WTC11 (cell line): ENCODE measurements around the gene SRCIN1. TPM values are rescaled to one million over a fixed set of nuclear protein-coding genes. Genes with fewer than 3 reads are reported as not detected.
A peak's percentile ranks its signal among the peaks of the same experiment; 100 is the strongest.

Experiments used
- ATAC-seq: fragments of 200-7000 bp; cut with Tn5 transposase; 2 replicates; pipeline ENCODE4 v1.10.0; 2021; ENCODE audit warnings: mild to moderate bottlenecking, moderate library complexity
- CTCF ChIA-PET: fragments of 300-600 bp; sonication (Branson Sonifier 250); formaldehyde crosslinking; loops from one replicate; lab custom pipeline; 2021; ENCODE audit warnings: antibody characterized with exemption; lab: Charles Lee
- POLR2A ChIA-PET: fragments of 350-600 bp; sonication (Branson Sonifier 250); formaldehyde crosslinking; loops from one replicate; lab custom pipeline; 2021; ENCODE audit warnings: antibody characterized with exemption; lab: Charles Lee
- DNase-seq: peaks from one replicate; pipeline ENCODE4 v3.0.0; 2021; ENCODE audit warnings: low spot score
- H3K27ac Mint-ChIP-seq: 2 replicates; pipeline ENCODE4 v1.8.0; 2021; ENCODE audit warnings: mixed read lengths
- H3K27me3 Mint-ChIP-seq: 2 replicates; pipeline ENCODE4 v1.8.0; 2021; ENCODE audit warnings: low read depth, mild to moderate bottlenecking, moderate library complexity, mixed read lengths
- H3K36me3 Mint-ChIP-seq: 2 replicates; pipeline ENCODE4 v1.8.0; 2021; ENCODE audit warnings: mixed read lengths
- H3K4me1 Mint-ChIP-seq: 2 replicates; pipeline ENCODE4 v1.8.0; 2022; ENCODE audit warnings: mixed read lengths
- H3K4me3 Mint-ChIP-seq: 2 replicates; pipeline ENCODE4 v1.8.0; 2021; ENCODE audit warnings: mild to moderate bottlenecking, moderate library complexity, mixed read lengths
- H3K9me3 Mint-ChIP-seq: 2 replicates; pipeline ENCODE4 v1.8.0; 2021; ENCODE audit warnings: mixed read lengths
- EMX1 ChIP-seq: fragments of 250-450 bp; sonication (Bioruptor Pico); IDR thresholded peaks from 2 replicates; pipeline ENCODE4 v1.8.0; 2021; ENCODE audit warnings: mild to moderate bottlenecking
- FOXJ3 ChIP-seq: sonication (generic); formaldehyde crosslinking; IDR thresholded peaks from 2 replicates; pipeline ENCODE4 v1.9.0; 2021; ENCODE audit warnings: missing genetic modification reagents, mild to moderate bottlenecking, borderline replicate concordance
- FOXP1 ChIP-seq: sonication (generic); formaldehyde crosslinking; IDR thresholded peaks from 2 replicates; pipeline ENCODE4 v1.8.0; 2022; ENCODE audit warnings: missing genetic modification reagents, mild to moderate bottlenecking, moderate library complexity, borderline replicate concordance
- GTF2I ChIP-seq: fragments of 250-450 bp; sonication (Bioruptor Pico); conservative IDR thresholded peaks from 2 replicates; pipeline ENCODE4 v1.4.0; 2021; ENCODE audit warnings: mild to moderate bottlenecking
- MXD4 ChIP-seq: fragments of 250-450 bp; sonication (Bioruptor Pico); IDR thresholded peaks from 2 replicates; pipeline ENCODE4 v1.8.0; 2021; ENCODE audit warnings: mild to moderate bottlenecking, moderate library complexity, borderline replicate concordance
- ZBTB21 ChIP-seq: sonication (generic); formaldehyde crosslinking; IDR thresholded peaks from 2 replicates; pipeline ENCODE4 v1.8.1; 2023; ENCODE audit warnings: mild to moderate bottlenecking, missing genetic modification reagents, borderline replicate concordance
- ZNF263 ChIP-seq: sonication (generic); formaldehyde crosslinking; IDR thresholded peaks from 2 replicates; pipeline ENCODE4 v1.8.1; 2022; ENCODE audit warnings: low read depth, mild to moderate bottlenecking, moderate library complexity, missing genetic modification reagents
- ZNF423 ChIP-seq: fragments of 250-450 bp; sonication (Bioruptor Pico); IDR thresholded peaks from 2 replicates; pipeline ENCODE4 v2.1.2; 2022; ENCODE audit warnings: mild to moderate bottlenecking, moderate library complexity
- total RNA-seq: library from RNA; stranded (reverse); gene quantifications from 3 replicates; pipeline ENCODE4 v1.2.3, GENCODE V29; 2021
- TF ChIP-seq, protein P1 (sequence below): fragments of 250-450 bp; sonication (Bioruptor Pico); IDR thresholded peaks from 2 replicates; pipeline ENCODE4 v1.9.0; 2021; ENCODE audit warnings: moderate library complexity, mild to moderate bottlenecking, inconsistent platforms, borderline replicate concordance
- TF ChIP-seq, protein P2 (sequence below): sonication (generic); formaldehyde crosslinking; IDR thresholded peaks from 2 replicates; pipeline ENCODE4 v1.8.0; 2023; ENCODE audit warnings: mild to moderate bottlenecking, missing genetic modification reagents
- TF ChIP-seq, protein P3 (sequence below): fragments of 250-450 bp; sonication (Bioruptor Pico); conservative IDR thresholded peaks from 2 replicates; pipeline ENCODE4 v1.9.0; 2021; ENCODE audit warnings: mild to moderate bottlenecking
- TF ChIP-seq, protein P4 (sequence below): sonication (generic); formaldehyde crosslinking; IDR thresholded peaks from 2 replicates; pipeline ENCODE4 v1.8.1; 2022; ENCODE audit warnings: low read depth, missing genetic modification reagents, borderline replicate concordance
- TF ChIP-seq, protein P5 (sequence below): sonication (generic); formaldehyde crosslinking; IDR thresholded peaks from 2 replicates; pipeline ENCODE4 v1.8.1; 2022; ENCODE audit warnings: mild to moderate bottlenecking, missing genetic modification reagents, moderate library complexity, borderline replicate concordance
- TF ChIP-seq, protein P6 (sequence below): sonication (generic); formaldehyde crosslinking; IDR thresholded peaks from 2 replicates; pipeline ENCODE4 v1.8.1; 2023; ENCODE audit warnings: mild to moderate bottlenecking, missing genetic modification reagents
- TF ChIP-seq, protein P7 (sequence below): sonication (generic); formaldehyde crosslinking; conservative IDR thresholded peaks from 2 replicates; pipeline ENCODE4 v1.8.1; 2022; ENCODE audit warnings: mild to moderate bottlenecking, missing genetic modification reagents
- TF ChIP-seq, protein P8 (sequence below): fragments of 250-450 bp; sonication (Bioruptor Pico); IDR thresholded peaks from 2 replicates; pipeline ENCODE4 v1.9.0; 2021; ENCODE audit warnings: mild to moderate bottlenecking

Gene SRCIN1
- total RNA-seq, 1 experiment from 2014 or later, result 17.3 TPM

DNA sequence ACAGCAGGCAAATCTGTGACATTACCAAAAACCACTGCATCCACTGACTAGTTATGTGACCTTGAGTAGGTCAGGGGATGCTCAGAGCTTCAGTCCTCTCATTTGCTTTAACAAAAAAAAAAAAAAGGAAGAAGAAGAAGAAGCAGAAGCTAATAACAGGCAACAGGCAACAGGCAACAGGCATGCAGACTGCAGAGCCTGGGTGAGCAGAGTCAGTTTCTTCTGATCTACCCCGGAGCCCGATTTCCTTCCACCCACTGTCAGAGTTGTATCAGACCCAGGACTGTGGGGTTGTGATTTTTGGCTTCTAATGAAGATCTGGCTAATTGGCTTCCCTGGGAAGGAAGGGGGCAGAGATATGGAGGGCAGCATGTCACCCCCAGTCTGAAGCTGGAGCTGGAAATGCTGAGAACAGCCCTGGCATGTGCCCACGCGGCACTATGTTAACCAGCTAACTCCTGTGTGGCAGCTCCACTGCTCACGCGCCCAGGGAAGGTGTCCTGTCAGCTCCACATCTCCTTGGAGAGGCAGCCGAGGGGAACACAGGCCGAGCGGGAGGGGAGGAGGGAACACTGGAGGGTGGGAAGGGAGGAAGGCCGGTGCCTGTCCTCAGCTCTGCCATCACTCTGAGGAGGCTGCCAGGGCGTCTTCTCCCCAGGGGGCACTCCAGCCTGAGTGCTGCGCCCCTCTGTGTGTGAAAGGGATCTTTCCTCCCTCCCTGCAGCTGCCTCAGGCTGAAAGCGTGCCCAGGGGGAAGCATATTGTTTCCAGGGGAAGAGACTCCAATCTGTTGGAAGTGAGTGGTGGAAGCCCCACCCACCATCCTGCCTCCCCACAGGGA is 17.6 kb downstream of the SRCIN1 start:
- H3K4me3 Mint-ChIP-seq, result no peak overlapping the region
- peaks cover 15% of the 10 kb centered on the region for H3K27me3 Mint-ChIP-seq
- no peak for DNase-seq
- H3K4me1 Mint-ChIP-seq, result peaks cover 65% of the 10 kb centered on the region
- ChIA-PET POLR2A (interaction anchor here (0.9 to 1.0 kb wide), 3 partner anchors 11 to 30 kb away, joined by 3 to 4 read pairs (median 3); no protein-coding TSS in a partner anchor), CTCF (interaction anchor here (0.6 to 27.2 kb wide), 13 partner anchors 8 to 164 kb away, joined by 3 to 727 read pairs (median 3); partner anchors contain the start of genes ARHGAP23, EPOP and SRCIN1)
- no peaks in the 10 kb centered on the region for H3K36me3 Mint-ChIP-seq
- H3K27ac Mint-ChIP-seq, result 0 out of 2 replicates have a peak overlapping the region, but pooled peaks have one; percentile 49
- H3K9me3 Mint-ChIP-seq, result no peaks in the 10 kb centered on the region
- TF ChIP-seq, protein P1, sequence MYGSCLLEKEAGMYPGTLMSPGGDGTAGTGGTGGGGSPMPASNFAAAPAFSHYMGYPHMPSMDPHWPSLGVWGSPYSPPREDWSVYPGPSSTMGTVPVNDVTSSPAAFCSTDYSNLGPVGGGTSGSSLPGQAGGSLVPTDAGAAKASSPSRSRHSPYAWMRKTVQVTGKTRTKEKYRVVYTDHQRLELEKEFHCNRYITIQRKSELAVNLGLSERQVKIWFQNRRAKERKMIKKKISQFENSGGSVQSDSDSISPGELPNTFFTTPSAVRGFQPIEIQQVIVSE (CRISPR knock-in tag), result no peak
- TF ChIP-seq MXD4, result no peak
- TF ChIP-seq, protein P2, sequence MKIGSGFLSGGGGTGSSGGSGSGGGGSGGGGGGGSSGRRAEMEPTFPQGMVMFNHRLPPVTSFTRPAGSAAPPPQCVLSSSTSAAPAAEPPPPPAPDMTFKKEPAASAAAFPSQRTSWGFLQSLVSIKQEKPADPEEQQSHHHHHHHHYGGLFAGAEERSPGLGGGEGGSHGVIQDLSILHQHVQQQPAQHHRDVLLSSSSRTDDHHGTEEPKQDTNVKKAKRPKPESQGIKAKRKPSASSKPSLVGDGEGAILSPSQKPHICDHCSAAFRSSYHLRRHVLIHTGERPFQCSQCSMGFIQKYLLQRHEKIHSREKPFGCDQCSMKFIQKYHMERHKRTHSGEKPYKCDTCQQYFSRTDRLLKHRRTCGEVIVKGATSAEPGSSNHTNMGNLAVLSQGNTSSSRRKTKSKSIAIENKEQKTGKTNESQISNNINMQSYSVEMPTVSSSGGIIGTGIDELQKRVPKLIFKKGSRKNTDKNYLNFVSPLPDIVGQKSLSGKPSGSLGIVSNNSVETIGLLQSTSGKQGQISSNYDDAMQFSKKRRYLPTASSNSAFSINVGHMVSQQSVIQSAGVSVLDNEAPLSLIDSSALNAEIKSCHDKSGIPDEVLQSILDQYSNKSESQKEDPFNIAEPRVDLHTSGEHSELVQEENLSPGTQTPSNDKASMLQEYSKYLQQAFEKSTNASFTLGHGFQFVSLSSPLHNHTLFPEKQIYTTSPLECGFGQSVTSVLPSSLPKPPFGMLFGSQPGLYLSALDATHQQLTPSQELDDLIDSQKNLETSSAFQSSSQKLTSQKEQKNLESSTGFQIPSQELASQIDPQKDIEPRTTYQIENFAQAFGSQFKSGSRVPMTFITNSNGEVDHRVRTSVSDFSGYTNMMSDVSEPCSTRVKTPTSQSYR, result no peak
- TF ChIP-seq, protein P3, sequence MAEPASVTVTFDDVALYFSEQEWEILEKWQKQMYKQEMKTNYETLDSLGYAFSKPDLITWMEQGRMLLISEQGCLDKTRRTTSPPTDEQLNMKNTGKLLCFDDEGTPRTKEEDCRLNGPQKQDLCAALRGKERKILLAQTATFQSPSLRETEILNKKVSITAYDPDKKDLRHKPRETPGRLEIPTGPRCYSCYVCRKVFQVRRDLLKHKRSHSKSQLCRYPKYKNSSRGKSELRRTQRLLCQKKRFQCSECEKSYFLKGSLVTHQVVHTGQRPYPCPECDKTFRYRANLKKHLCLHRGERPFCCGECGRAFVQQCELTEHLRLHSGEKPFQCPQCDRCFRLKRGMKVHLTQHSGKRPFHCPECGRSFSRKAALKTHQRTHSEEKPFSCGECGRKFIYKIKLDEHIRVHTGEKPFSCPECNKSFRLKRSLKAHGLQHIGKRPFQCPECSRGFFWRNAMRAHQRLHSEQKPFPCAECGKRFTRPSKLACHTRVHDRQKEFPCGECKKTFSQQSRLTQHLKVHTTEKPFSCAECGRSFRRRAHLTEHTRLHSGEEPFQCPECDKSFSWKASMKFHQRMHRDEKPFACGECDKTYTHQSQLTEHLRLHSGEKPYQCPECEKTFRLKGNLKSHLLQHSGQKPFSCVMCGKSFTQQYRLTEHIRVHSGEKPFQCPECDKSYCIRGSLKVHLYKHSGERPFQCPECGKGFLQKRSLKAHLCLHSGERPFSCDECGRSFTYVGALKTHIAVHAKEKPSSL (CRISPR knock-in tag), result no peak
- TF ChIP-seq ZBTB21 (CRISPR knock-in tag), result no peak
- 0 out of 2 replicates have a peak, but pooled peaks have one; percentile 19 for TF ChIP-seq ZNF423 (CRISPR knock-in tag)
- TF ChIP-seq FOXP1, result no peak
- TF ChIP-seq, protein P4, sequence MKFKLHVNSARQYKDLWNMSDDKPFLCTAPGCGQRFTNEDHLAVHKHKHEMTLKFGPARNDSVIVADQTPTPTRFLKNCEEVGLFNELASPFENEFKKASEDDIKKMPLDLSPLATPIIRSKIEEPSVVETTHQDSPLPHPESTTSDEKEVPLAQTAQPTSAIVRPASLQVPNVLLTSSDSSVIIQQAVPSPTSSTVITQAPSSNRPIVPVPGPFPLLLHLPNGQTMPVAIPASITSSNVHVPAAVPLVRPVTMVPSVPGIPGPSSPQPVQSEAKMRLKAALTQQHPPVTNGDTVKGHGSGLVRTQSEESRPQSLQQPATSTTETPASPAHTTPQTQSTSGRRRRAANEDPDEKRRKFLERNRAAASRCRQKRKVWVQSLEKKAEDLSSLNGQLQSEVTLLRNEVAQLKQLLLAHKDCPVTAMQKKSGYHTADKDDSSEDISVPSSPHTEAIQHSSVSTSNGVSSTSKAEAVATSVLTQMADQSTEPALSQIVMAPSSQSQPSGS, result no peak
- 0 out of 2 replicates have a peak, but pooled peaks have one; percentile 18 for TF ChIP-seq ZNF263 (CRISPR knock-in tag)
- TF ChIP-seq GTF2I, result no peak
- TF ChIP-seq, protein P5, sequence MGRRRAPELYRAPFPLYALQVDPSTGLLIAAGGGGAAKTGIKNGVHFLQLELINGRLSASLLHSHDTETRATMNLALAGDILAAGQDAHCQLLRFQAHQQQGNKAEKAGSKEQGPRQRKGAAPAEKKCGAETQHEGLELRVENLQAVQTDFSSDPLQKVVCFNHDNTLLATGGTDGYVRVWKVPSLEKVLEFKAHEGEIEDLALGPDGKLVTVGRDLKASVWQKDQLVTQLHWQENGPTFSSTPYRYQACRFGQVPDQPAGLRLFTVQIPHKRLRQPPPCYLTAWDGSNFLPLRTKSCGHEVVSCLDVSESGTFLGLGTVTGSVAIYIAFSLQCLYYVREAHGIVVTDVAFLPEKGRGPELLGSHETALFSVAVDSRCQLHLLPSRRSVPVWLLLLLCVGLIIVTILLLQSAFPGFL (CRISPR knock-in tag), result no peak
- TF ChIP-seq, protein P6, sequence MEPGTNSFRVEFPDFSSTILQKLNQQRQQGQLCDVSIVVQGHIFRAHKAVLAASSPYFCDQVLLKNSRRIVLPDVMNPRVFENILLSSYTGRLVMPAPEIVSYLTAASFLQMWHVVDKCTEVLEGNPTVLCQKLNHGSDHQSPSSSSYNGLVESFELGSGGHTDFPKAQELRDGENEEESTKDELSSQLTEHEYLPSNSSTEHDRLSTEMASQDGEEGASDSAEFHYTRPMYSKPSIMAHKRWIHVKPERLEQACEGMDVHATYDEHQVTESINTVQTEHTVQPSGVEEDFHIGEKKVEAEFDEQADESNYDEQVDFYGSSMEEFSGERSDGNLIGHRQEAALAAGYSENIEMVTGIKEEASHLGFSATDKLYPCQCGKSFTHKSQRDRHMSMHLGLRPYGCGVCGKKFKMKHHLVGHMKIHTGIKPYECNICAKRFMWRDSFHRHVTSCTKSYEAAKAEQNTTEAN (CRISPR knock-in tag), result no peak
- TF ChIP-seq FOXJ3 (CRISPR knock-in tag), result no peak
- TF ChIP-seq, protein P7, sequence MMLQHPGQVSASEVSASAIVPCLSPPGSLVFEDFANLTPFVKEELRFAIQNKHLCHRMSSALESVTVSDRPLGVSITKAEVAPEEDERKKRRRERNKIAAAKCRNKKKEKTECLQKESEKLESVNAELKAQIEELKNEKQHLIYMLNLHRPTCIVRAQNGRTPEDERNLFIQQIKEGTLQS, result no peak
- TF ChIP-seq, protein P8, sequence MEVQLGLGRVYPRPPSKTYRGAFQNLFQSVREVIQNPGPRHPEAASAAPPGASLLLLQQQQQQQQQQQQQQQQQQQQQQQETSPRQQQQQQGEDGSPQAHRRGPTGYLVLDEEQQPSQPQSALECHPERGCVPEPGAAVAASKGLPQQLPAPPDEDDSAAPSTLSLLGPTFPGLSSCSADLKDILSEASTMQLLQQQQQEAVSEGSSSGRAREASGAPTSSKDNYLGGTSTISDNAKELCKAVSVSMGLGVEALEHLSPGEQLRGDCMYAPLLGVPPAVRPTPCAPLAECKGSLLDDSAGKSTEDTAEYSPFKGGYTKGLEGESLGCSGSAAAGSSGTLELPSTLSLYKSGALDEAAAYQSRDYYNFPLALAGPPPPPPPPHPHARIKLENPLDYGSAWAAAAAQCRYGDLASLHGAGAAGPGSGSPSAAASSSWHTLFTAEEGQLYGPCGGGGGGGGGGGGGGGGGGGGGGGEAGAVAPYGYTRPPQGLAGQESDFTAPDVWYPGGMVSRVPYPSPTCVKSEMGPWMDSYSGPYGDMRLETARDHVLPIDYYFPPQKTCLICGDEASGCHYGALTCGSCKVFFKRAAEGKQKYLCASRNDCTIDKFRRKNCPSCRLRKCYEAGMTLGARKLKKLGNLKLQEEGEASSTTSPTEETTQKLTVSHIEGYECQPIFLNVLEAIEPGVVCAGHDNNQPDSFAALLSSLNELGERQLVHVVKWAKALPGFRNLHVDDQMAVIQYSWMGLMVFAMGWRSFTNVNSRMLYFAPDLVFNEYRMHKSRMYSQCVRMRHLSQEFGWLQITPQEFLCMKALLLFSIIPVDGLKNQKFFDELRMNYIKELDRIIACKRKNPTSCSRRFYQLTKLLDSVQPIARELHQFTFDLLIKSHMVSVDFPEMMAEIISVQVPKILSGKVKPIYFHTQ (CRISPR knock-in tag), result no peak
- TF ChIP-seq EMX1, result no peak
- ATAC-seq, result no peak
